ENCODE results near the gene EPHB1.
"Not testable (repeated sequence)": the region's sequence is repeated elsewhere in the genome, so short reads cannot be mapped to it uniquely, and the experiment has no call there.

The EPHB1 gene

DNA sequence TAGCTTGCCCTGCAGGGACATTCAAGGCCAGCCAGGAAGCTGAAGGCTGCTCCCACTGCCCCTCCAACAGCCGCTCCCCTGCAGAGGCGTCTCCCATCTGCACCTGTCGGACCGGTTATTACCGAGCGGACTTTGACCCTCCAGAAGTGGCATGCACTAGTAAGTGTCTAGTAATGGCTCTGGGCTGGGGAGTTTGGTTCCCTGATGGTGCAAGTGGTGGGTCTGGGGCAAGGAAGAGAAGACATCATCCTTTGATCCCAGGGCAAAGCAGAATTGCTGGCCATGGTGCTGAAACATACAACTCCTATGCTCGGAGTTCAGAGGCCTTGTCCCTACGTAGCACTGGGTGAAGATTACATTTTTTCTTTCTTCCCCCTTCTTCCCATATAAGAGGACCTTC lies 311.4 kb downstream of the EPHB1 start:
- no peak for DNase-seq (ENCODE audit: low read depth in 4 of 4, low spot score in 1 of 4)

DNA sequence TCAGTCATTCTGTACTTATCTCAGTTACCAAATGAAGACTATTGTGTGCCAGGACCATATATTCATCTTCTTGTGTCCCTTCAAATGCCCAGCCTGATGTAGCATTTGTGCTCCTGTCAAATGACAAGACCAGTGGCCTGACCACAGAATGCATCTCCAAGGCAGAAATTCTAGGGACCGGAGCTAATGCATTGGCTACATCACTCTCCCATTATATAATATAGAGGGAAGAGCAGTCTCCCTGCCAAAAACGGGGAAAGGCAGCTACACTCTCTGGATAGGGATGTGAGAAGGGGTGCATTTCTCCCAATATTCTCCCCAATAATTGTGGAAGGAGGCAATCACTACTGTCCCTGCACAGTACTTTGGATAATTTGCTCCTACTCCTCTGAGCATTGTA lies 312.0 kb downstream of the EPHB1 start:
- DNase-seq (ENCODE audit: low read depth in 4 of 4, low spot score in 1 of 4), result no peak

DNA sequence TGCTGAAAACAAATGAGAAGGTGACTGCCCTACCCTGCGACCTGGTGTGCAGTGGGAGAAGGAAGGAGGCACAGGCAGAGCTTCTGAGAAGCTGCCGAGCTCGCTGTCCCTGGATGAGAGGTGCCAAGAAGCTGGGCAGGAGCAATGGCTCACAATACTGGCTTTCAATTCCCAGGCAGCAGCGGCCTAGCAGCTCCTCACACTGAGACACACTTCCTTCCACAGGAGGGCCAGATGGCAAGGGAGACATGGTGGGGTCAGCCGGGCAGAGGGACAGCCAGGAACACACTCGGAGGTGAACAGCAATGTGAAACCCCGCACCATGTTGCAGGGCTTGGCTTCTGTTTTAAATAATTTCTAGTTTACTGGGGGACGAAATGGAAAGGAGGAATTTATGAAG lies 314.6 kb downstream of the EPHB1 start:
- no peak for DNase-seq (ENCODE audit: low read depth in 4 of 4, low spot score in 1 of 4)

DNA sequence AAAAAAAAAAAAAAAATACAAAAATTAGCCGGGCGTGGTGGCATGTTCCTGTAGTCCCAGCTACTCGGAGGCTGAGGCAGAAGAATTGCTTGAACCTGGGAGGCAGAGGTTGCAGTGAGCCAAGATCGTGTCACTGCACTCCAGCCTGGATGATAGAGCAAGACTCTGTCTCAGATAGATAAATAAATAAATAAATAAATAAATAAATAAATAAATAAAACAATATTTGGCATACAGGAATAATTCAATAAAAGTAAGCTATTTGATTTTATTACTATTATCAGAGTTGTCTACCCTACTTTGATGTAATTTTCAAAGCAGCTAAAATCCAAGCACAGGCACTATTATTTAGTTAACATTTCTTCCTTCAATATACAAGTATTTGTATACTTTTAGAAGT lies 319.5 kb downstream of the EPHB1 start:
- not testable (repeated sequence) for DNase-seq (ENCODE audit: low read depth in 4 of 4, low spot score in 1 of 4)

DNA sequence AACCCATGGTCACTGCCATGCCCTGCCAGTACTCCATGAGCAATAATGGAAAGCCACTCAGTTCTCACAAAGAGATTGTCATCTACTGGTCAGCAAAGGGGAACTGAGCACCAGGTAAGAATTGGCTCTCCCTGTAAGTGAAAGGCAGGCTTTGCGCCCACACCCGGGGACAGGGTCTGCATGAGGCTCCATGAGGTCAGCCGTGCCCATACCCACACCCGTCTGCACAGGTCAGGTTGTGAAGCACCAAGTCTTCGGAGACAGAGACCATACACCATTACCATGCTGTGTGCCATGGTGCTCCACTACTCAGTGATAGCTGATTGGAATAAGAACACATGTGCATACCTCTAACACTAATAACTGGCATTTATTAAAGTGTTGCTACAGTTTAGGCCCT lies 322.9 kb downstream of the EPHB1 start:
- no peak for DNase-seq (ENCODE audit: low read depth in 4 of 4, low spot score in 1 of 4)

DNA sequence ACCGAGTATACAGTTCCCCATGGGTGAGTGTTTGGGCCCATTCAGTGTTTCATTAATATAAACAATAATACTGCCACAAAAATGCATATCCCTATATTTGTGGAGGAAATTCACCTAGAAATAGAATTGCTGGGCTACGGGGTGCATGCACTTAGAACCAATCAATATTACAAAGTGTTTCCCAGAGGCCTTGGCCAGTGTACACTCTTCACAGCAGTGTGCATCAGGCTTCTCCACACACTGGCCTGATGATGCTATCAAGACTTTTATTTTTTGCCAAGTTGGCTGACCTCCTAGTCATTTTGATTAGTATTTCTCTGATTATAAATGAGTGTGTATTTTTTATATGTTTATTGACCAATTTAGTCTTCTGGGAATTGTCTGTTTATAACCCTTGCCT lies 323.7 kb downstream of the EPHB1 start:
- no peak for DNase-seq (ENCODE audit: low read depth in 4 of 4, low spot score in 1 of 4)

DNA sequence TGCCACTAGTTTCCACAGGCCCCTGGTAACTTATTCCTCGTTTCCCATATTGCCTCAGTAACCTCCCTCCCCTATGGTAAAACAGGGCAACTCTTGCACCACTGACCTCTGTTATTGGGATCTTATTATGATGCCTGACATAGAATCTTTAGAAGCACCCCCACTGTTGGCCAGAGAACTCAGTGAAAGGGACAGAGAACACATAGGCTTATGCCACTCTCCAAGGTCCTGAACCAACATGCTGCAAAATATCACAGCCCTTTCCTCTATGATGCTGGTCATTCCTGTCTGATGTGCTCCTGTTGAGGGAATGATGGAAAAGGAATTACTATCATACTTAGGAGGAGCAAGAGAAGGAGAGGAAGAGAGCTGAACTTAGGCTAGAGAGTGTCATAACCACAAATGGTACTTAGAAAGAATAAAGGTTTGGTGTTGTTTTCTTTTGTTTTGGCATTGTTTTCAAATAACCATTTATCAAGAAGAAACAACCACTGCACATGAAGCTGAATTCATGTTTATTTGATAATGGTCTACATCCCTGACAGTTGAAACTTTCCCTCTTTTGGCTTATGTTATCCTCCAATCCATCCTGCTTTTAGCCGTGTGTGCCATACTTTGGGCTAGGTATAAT lies 330.2 kb downstream of the EPHB1 start:
- no peak for DNase-seq (ENCODE audit: low read depth in 4 of 4, low spot score in 1 of 4)

DNA sequence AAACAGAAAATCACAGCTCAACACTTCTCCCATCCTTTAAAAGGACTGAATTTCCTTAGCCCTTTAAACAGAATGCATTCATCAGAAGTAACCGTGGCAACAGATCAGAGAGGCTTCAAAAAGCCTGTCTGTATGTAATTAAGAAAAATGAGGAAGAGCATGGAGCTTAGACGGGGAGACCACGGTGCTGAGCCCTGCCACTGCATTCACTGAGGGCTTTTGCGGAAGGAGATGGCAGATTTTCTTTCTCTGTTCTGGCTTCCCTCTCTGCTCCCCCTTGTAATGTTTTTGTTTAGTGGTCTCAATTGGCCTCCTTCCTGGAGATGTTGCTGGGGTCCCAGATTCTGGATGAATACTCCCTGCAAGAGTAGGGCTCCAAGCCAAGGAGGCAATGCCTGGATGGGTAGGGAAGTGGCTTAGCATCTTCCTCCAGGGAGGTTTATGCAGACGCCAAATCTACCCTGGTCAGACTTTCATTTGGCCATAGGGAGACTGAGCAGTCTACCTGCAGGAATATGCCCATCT lies 332.9 kb downstream of the EPHB1 start:
- DNase-seq (ENCODE audit: low read depth in 4 of 4, low spot score in 1 of 4), result no peak

DNA sequence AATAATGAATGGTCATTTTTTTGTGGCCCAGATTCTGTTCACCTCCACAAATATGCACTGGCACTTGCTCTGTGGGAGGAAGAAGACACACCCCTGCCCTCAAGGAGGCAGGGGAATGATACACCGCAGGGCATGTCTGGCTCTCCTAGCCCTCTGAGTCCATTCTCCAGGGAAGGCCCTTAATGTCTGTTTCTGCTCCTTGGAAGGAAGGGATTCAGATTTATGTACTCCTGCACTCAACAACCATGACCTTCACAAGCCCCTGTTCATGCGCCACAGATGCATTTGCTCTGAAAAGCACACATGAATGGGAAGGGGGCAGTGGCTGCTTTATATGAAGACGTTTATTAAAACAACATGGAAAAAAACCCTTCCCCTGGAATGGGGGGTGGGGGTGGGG lies 333.8 kb downstream of the EPHB1 start:
- no peak for DNase-seq (ENCODE audit: low read depth in 4 of 4, low spot score in 1 of 4)

DNA sequence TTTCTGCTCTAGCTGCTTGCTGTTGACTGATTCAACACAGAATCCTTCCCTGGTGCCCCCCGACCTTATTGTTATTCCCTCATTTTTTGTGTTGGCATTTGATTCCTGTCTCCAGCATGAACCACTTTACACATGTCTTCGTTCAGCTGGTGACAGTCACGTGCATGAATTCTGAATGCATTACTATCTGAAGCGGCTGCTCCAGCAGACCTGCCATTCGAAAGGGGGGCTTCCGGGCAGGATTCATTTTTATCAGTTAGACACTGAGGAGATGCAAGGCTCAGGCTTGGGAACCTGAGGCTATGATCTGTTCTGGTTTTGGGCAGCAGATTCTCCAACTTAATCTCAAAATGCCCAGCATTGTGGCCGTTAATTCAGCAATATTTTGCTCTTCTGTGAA lies 336.2 kb downstream of the EPHB1 start:
- no peak for DNase-seq (ENCODE audit: low read depth in 4 of 4, low spot score in 1 of 4)

DNA sequence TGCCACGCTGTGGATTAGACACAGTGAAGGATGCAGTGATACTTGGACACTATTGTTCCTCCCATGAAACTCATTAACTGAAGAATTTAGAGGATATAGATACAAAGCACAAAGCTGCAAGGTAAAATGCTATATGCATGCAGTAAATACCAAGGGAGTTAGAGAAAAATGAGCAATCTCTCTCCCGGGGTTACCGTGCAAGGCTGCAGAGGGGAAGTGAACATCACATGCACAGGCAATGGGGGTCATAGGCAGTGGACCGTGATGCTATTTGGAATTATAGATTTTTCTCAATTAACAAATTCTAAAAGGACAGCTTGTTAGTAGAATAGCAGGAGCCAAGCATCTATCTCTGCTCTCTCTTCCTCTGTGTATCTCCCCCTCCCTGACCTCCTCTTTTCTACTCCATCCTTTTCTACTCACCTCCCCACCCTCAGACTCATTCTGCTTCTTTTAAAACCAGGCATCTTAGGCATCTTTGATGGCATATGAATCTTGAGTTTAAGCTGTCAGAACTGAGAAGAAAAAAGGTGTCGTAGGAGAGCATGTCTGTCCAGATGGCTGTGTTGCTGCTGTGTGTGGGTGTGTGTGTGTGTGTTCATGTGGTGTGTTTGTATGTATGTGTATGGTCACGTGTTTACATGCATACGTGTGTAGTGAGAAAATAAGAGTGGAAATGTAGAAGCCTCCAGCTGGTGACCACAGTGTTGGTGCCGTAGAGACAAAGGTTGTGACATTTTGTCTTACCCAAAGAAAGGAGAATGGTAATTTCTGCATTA lies 339.0 kb downstream of the EPHB1 start:
- DNase-seq (ENCODE audit: low read depth in 4 of 4, low spot score in 1 of 4), result no peak

DNA sequence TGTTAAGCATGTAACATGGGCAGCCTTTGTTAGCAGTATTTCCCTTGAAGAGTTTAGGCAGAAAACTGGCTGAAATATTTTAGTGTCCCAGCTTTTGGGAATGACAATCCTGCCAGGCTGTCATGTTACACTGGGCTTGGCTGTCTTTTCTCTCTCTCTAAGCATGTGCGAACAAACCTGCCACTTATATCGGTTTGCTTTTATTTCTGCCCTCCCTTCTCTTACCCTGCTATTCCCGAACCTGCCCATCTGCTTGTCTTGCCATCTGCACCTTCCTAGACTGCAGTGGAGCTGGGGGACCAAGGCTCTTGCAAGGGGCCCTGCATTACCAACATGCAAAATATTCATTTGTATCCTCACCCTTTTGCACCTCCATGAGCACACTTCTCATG lies 339.6 kb downstream of the EPHB1 start:
- no peak for DNase-seq (ENCODE audit: low read depth in 4 of 4, low spot score in 1 of 4)

DNA sequence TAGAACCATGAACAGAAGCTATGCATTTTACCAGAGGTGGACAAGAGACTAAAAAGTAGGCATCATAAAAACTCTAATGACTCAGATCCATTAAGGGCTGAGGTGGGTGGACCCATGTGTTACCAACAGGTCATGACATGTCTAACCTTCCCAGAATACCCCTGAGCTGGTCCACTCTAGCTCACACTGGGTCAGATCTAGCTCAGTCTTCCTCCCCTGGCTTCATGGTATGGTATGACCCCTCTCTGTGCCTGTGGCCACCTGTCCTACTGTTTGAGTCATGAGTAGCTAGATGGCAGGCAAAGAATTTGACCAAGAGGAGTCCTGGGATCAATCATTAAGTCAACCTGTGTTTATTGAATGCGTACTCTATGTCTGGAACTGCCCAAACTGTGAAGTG lies 340.4 kb downstream of the EPHB1 start:
- DNase-seq (ENCODE audit: low read depth in 4 of 4, low spot score in 1 of 4), result no peak

DNA sequence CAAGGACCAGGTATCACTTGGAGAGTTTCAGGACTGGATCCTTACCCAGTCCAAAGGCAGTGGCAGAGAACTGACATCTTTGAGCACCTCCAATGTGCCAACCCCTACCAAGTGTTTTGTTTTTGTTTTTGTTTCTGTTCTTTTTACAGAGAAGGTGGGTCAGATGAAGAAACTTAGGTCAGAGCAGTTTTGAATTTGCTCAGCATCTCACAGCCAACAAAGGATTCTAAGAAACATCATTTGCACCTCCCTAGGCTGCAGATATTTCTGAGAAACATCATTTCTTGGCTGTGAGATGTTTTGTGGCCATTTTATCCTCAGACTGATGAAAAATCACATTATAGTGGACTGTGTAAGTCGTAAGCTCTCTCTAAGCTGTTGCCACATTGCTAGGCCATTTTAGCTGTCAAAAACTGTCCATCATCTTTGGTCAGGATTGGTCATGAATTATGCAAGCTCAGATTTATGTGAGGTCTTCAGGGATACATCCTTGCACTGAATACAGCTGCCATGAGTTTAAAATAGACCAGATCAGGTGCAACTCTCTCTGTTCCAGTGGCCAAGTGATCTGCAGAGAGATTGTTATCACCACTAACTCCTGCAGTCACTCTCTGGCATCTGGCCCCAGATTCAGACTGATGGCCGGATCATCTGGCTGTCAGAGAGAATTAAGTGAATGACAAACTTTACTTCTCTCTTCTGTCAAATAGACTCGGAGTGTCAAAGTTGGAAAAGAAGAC lies 341.5 kb downstream of the EPHB1 start:
- DNase-seq (ENCODE audit: low read depth in 4 of 4, low spot score in 1 of 4), result no peak

DNA sequence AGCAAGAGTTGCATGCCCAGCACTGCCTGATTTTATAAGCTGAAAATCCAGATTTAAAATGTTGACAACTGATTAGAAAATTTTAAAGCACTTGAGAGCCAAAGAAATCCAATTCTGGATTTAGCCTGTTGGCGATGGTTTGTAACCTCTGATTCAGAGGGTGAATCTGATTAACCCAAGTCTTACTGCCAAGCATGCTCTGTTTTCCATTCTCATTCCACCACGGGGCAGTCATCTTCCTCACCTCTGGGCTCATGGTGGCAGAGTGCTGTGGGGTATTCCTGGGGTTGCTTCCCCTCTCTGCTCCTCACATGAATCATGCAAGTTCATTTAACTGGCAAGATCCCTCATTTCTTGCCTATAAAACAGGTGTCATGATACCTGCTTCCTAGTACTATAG lies 342.2 kb downstream of the EPHB1 start:
- no peak for DNase-seq (ENCODE audit: low read depth in 4 of 4, low spot score in 1 of 4)

DNA sequence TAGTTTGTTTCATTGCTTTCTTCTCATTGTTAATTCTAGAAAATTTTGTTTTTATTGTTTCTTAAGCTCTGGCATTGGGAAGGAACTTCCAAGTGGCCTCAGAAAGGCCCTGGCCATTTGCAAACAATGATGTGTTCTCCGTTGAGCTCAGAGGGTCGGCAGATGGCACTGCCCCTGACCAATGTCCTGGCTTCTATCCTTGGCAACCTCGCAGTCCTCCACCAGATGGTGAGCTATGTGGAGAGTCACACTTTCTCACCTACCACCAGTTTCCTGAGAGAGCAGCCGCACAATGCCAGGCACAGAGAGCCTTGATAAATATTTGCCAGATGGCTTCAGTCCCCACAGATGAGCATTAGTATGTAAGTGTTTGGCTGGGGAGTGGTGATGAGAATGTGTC lies 343.7 kb downstream of the EPHB1 start:
- DNase-seq (ENCODE audit: low read depth in 4 of 4, low spot score in 1 of 4), result no peak

DNA sequence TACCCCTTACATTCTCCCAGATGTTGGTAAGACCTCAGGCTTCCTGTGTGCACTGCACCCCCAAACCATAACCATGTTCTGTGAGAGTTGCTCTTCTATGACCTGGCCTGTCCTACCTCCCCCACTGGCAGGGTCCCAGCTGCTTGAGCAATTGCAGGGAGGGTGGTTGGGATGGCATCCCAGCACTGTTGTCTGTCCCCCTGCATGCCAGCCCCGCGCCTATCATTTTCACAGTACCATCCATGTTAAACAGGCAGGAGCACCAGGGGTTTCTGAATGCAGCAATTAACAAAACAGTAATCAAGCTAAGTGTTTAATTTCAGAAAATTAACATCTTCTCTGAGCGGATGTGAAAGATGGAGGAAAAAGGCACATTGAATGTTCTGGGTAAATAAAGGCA lies 345.5 kb downstream of the EPHB1 start:
- no peak for DNase-seq (ENCODE audit: low read depth in 4 of 4, low spot score in 1 of 4)

DNA sequence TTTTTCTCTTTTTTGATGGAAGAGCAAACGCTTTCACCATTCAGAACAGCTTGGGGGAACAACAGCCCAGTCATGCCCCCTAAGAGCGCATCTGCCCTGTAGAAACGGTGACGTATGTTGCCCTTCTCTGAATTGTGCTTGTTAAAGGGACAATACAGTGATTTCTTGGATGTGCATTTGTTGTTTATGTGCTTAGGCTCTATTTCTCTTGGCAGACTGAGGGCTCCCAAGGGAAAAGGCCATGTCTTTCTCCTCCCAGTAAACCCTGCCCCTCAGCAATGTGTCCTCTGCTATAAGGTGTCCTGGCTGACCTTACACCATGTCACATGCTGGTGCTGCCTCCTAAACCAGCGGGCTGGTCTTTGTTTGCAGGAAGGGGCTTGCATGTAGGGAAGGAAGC lies 346.1 kb downstream of the EPHB1 start:
- no peak for DNase-seq (ENCODE audit: low read depth in 4 of 4, low spot score in 1 of 4)

DNA sequence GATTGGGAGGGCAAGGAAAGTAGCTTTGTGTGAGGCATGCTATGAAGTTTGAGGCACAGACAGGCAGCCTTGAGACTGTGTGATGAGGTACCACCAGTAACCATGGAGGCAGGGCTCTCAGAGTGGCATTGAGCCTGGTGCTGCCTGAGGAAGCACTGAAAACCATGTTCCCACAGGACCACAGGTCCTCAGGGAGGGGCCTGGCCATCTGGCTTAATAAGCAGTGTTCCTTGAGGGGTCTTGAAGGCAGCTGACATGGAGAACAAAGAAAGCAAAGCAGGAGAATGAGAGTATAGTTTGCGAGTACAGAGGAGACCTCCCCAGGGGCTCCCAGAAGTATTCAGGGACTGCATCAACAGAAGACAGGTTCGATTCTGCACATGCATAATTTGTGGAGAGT lies 346.6 kb downstream of the EPHB1 start:
- no peak for DNase-seq (ENCODE audit: low read depth in 4 of 4, low spot score in 1 of 4)

DNA sequence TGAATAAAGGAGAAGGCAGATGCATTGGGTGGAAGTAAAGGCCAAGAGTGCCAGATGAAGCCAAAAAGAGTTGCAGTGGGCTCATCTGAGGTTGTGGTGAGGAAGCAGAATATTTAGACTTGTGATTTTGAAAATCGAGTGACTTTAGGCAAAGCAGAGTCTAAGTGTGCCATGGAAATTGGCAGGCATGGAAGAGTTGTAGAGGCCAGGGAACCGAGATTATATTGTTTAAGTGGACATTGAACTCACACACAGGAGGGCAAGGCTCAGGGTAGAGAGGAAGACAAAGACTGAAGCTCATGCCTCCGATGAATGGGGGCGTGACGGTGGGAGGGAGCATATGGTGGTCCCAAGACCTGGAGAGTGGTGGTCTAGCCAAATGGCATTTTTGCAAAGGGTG lies 347.5 kb downstream of the EPHB1 start:
- no peak for DNase-seq (ENCODE audit: low read depth in 4 of 4, low spot score in 1 of 4)

DNA sequence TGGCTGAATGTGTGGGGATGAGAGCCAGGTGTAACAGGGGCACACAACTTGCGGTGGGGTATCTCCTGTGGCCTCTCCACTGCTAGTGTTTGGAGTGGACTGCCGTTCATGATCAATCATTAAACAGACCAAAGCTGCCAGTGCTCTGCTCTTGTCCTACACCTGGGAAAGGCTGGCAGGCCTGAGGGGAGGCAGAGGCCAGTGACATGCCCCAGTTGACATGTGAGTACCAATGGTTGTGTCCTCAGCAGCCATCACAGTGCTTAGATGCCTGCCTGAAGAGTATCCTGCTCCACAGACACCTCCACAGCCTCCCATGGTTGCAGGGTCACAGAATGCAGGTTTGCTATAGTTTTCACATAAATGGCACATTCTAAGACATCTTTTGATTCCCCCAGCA lies 348.4 kb downstream of the EPHB1 start:
- no peak for DNase-seq (ENCODE audit: low read depth in 4 of 4, low spot score in 1 of 4)

DNA sequence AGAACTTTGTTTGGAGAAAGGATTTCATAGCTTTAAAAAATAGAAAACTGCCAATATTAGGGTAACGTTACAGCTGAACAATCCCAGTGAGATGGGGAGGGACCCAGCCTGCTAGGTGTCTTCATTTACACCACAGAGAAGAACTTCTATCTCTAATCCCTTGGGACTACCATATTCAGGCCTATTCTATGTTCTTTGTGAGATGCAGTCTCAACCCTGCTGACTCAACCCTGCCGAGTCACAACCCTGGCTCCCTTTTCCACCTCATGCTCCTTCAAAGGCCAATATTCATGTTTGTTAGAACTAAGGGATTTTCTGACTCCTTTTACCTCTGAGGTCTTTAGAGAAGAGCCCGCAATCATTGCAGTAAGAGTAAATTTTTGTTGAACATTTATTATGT lies 350.5 kb downstream of the EPHB1 start:
- DNase-seq (ENCODE audit: low read depth in 4 of 4, low spot score in 1 of 4), result no peak
